HG03460 (cell line): ENCODE data around the gene BRD2.
A peak's percentile ranks its signal among the peaks of the same experiment; 100 is the strongest.

Source experiments
- ATAC-seq: cut with Tn5 transposase; IDR thresholded peaks from one replicate; pipeline ENCODE4 v1.9.1; 2021; ENCODE audit not compliant: unreplicated experiment

BRD2 gene

DNA sequence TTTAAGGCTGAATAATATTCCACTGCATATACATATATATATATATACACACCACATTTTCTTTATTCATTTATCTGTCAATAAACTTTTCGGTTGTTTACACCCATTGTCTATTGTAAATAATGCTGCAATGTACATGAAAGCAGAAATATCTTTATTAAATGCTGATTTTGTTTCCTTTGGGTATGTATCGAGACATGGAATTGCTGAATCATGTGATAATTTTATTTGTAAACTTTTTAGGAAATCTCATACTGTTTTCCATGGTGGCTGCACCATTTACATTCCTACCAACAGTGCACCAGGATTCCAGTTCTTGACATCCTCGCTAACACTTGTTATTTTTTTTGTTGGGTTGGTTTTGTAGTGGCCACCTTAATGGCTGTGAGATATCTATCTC lies 55.1 kb downstream of the BRD2 start:
- ATAC-seq: no peak

DNA sequence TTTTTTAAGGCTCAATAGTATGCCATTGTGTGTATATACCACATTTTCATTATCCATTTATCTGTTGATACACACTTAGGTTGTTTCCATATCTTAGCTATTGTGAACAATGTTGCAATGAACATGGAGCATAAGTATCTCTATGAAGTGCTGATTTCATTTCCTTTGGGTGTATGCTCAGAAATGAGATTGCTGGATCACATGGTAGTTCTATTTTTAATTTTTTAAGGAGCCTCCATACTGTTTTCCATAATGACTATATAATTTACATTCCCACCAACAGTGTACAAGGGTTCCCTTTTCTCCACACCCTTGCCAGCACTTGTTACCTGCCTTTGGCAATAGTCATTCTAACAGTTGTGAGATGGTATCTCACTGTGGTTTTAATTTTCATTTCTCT lies 56.1 kb downstream of the BRD2 start:
- ATAC-seq: no peak

DNA sequence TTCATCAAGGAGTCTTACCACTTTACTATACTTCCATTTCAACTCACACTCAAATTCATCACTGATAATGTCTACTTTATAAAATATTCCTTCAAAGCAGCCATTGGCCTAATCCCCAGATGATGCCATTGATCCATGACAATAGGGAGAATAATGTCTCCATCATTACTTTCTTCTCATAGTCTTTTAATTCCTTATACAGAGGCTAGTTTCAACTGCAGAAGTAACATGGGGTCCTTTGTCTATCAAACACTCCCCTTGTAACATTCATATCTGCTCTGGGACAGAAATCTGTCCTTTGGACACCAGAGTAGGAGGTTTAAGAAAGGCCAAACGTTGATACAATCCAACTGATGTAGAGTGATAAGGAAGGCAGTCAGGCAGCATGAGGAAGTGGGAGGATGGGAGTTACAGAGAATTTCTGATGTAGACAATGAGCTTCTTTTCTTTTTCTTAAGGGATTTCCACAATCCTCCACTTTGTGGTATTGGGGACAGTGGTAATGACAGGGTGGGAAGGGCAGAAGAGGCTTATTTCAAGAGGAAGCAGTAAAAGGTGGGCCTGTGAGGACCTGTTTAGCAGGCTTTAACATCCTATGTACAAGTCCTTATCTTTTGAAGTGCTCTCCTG lies 59.9 kb downstream of the BRD2 start:
- ATAC-seq: no peak

DNA sequence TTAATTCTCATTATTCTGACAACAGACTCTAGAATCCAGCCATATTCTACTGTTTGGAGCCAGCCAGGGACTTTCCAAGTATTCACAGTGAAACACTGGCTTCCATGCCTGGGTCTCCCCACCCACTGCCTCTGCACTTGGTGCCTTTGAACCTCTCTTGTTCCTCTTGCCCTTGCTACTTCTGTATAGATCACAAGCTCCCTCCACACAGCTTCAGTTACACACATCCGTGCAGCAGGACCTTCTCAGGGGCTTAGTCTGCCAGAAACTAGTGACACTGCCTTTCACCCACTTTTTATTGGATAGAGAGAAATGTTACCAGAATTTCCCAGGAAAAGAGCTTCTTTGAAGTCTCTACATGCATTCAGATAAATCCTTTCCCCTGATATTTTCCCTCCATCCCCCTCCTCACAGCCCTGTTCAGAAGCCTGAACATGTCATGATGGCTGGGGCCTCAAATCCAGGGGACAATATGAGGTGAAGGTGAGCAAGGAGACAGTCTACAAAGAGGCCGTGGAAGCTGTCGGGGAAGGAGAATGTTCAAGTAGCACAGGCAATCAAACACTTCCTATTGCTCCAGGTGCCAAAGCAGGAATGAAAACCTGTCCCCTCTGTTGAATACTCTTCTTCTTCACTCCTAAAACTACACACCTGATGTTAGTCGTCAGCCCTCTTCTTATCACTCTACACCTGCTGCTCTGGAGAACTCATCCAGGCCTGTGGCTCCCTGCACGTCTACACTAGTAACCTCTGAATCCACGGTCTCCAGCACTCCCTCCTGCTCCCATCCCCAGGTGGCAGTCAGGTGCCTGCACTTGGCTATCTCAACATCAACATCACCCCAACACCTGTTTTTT lies 61.2 kb downstream of the BRD2 start:
- peak; percentile 80 for ATAC-seq

DNA sequence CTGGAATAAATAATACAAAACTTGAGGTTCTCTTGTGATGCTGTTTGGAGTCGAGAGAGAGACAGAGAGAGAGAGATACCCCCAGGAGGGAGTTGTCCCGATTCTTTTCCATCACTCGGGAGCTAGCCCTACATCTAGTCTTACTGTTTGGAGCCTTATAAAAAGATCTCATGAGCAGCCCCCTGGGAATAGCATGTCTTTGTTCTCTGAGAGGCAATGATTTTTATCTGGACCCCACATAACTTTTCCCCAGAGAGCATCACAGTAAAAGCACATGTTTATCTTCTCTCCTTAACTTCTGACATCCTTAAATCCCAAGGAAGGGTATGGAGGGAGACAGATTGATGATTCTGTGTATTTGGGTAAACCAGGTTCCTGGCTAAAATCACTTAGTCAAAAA lies 61.9 kb downstream of the BRD2 start:
- ATAC-seq: no peak
